Karpas-422 (cell line): ENCODE data around the gene MAN2A1. TPM values are rescaled to one million over a fixed set of nuclear protein-coding genes. Genes with fewer than 3 reads are reported as not detected.

Source experiments
- DNase-seq: peaks from one replicate; pipeline ENCODE4 v3.0.0-alpha.2; 2015
- H2AFZ ChIP-seq: fragments of 200-600 bp; sonication (generic); 2 replicates; pipeline ENCODE4 v1.6.1; 2014; ENCODE audit warnings: antibody characterized with exemption, low read length, mixed read lengths
- H3K27ac ChIP-seq: fragments of 200-600 bp; sonication (generic); 2 replicates; pipeline ENCODE4 v1.5.1; 2014; ENCODE audit warnings: mild to moderate bottlenecking, low read length, moderate library complexity
- H3K27me3 ChIP-seq: fragments of 200-600 bp; sonication (generic); 2 replicates; pipeline ENCODE4 v1.6.1; 2014; ENCODE audit warnings: low read length, mixed read lengths
- H3K36me3 ChIP-seq: fragments of 200-600 bp; sonication (generic); 2 replicates; pipeline ENCODE4 v1.6.1; 2014; ENCODE audit warnings: low read length, mixed read lengths; ENCODE audit not compliant: insufficient read depth
- H3K4me1 ChIP-seq: fragments of 200-600 bp; sonication (generic); 2 replicates; pipeline ENCODE4 v1.6.1; 2014; ENCODE audit warnings: mild to moderate bottlenecking, low read length, mixed read lengths
- H3K4me2 ChIP-seq: fragments of 200-600 bp; sonication (generic); 2 replicates; pipeline ENCODE4 v1.6.1; 2014; ENCODE audit warnings: low read length, low read depth, mild to moderate bottlenecking; ENCODE audit not compliant: poor library complexity, severe bottlenecking
- H3K4me3 ChIP-seq: fragments of 200-600 bp; sonication (generic); 2 replicates; pipeline ENCODE4 v1.5.1; 2014; ENCODE audit warnings: mild to moderate bottlenecking, antibody characterized with exemption, low read length, mixed read lengths
- H3K79me2 ChIP-seq: fragments of 200-600 bp; sonication (generic); 2 replicates; pipeline ENCODE4 v1.6.1; 2014; ENCODE audit warnings: mild to moderate bottlenecking, low read length, mixed read lengths
- H3K9ac ChIP-seq: fragments of 200-600 bp; sonication (generic); 2 replicates; pipeline ENCODE4 v1.6.0; 2014; ENCODE audit warnings: low read length
- H3K9me2 ChIP-seq: fragments of 200-600 bp; sonication (generic), shearing (Covaris generic); replicated peaks from 2 replicates; pipeline ENCODE4 v1.6.0; 2014; ENCODE audit warnings: mild to moderate bottlenecking, low read length, moderate library complexity; ENCODE audit not compliant: insufficient read depth
- H3K9me3 ChIP-seq: fragments of 300-700, 200-600 bp; sonication (generic); 2 replicates; pipeline ENCODE4 v1.6.1; 2014; ENCODE audit warnings: low read length, mixed read lengths
- H4K20me1 ChIP-seq: fragments of 200-600 bp; sonication (generic); 2 replicates; pipeline ENCODE4 v1.6.1; 2014; ENCODE audit warnings: mild to moderate bottlenecking, antibody characterized with exemption, low read length, low read depth; ENCODE audit not compliant: insufficient read depth
- total RNA-seq: library from RNA; depleted of rRNA; stranded (reverse); fragments of >200 nt; shearing (Covaris generic); gene quantifications from 2 replicates; pipeline ENCODE4 v1.2.3, GENCODE V29; 2014; ENCODE audit warnings: low replicate concordance

MAN2A1 gene
- total RNA-seq, 1 experiment from 2014 or later: 20.3 TPM

- DNase-seq: no peak
- Histone ChIP-seq H3K4me2 (no peak overlapping the region), H2AFZ (no peak overlapping the region), H3K9ac (no peak overlapping the region), H4K20me1 (peaks cover 40% of the 10 kb centered on the region), H3K27me3 (0 out of 2 replicates have a peak, but pooled peaks cover 3% of the 10 kb centered on the region), H3K4me1 (peaks cover 41% of the 10 kb centered on the region), H3K9me3 (no peaks in the 10 kb centered on the region), H3K27ac (no peak overlapping the region), H3K36me3 (no peaks in the 10 kb centered on the region), H3K79me2 (no peaks in the 10 kb centered on the region), H3K4me3 (no peak overlapping the region), H3K9me2 (no peaks in the 10 kb centered on the region)
Measured at GRCh38 chr5:109693535-109694400, 4.0 kb downstream of the MAN2A1 start.

GRCh38 chr5:109694451-109694891, 4.7 kb downstream of the MAN2A1 start:
- H3K9me3 ChIP-seq: no peaks in the 10 kb centered on the region
- H3K36me3 ChIP-seq: no peaks in the 10 kb centered on the region
- H3K9me2 ChIP-seq: no peaks in the 10 kb centered on the region
- peaks cover 38% of the 10 kb centered on the region for H3K4me1 ChIP-seq
- H3K4me3 ChIP-seq: no peak overlapping the region
- H3K27me3 ChIP-seq: 0 out of 2 replicates have a peak, but pooled peaks cover 3% of the 10 kb centered on the region
- H3K9ac ChIP-seq: no peak overlapping the region
- H4K20me1 ChIP-seq: peaks cover 40% of the 10 kb centered on the region
- no peaks in the 10 kb centered on the region for H3K79me2 ChIP-seq
- H3K4me2 ChIP-seq: no peak overlapping the region
- no peak for DNase-seq
- no peak overlapping the region for H3K27ac ChIP-seq
- no peak overlapping the region for H2AFZ ChIP-seq

GRCh38 chr5:109695005-109695926, 5.5 kb downstream of the MAN2A1 start:
- peak; percentile 60 for DNase-seq
- Histone ChIP-seq H3K9me3 (no peaks in the 10 kb centered on the region), H3K4me1 (peaks cover 36% of the 10 kb centered on the region), H3K27ac (no peak overlapping the region), H3K27me3 (0 out of 2 replicates have a peak, but pooled peaks cover 3% of the 10 kb centered on the region), H3K79me2 (no peaks in the 10 kb centered on the region), H3K9ac (no peak overlapping the region), H4K20me1 (peaks cover 40% of the 10 kb centered on the region), H2AFZ (no peak overlapping the region), H3K36me3 (no peaks in the 10 kb centered on the region), H3K9me2 (no peaks in the 10 kb centered on the region), H3K4me2 (peak overlapping the region; percentile 47), H3K4me3 (no peak overlapping the region)

GRCh38 chr5:109697339-109697738, 7.6 kb downstream of the MAN2A1 start:
- Histone ChIP-seq H3K27me3 (no peaks in the 10 kb centered on the region), H3K4me2 (no peak overlapping the region), H3K9me3 (no peaks in the 10 kb centered on the region), H2AFZ (no peak overlapping the region), H3K79me2 (no peaks in the 10 kb centered on the region), H3K4me1 (peaks cover 20% of the 10 kb centered on the region), H4K20me1 (peaks cover 49% of the 10 kb centered on the region), H3K9ac (no peak overlapping the region), H3K36me3 (no peaks in the 10 kb centered on the region), H3K4me3 (no peak overlapping the region), H3K9me2 (no peaks in the 10 kb centered on the region), H3K27ac (no peak overlapping the region)
- DNase-seq: no peak

GRCh38 chr5:109700516-109701153, 10.9 kb downstream of the MAN2A1 start:
- Histone ChIP-seq H3K27ac (no peak overlapping the region), H3K4me3 (no peak overlapping the region), H3K9me2 (no peaks in the 10 kb centered on the region), H3K9me3 (no peaks in the 10 kb centered on the region), H3K4me1 (peaks cover 10% of the 10 kb centered on the region), H3K4me2 (no peak overlapping the region), H3K27me3 (no peaks in the 10 kb centered on the region), H3K79me2 (no peaks in the 10 kb centered on the region), H3K9ac (no peak overlapping the region), H2AFZ (no peak overlapping the region), H4K20me1 (peaks cover 31% of the 10 kb centered on the region), H3K36me3 (no peaks in the 10 kb centered on the region)
- no peak for DNase-seq

- H3K27ac ChIP-seq: no peak overlapping the region
Measured at GRCh38 chr5:109701252-109701651, 11.5 kb downstream of the MAN2A1 start.

GRCh38 chr5:109701792-109702191, 12.1 kb downstream of the MAN2A1 start:
- H3K9me2 ChIP-seq: no peaks in the 10 kb centered on the region
- no peak overlapping the region for H3K9ac ChIP-seq
- H3K27ac ChIP-seq: no peak overlapping the region
- no peak overlapping the region for H2AFZ ChIP-seq
- H3K4me3 ChIP-seq: no peak overlapping the region
- no peaks in the 10 kb centered on the region for H3K9me3 ChIP-seq
- H3K79me2 ChIP-seq: no peaks in the 10 kb centered on the region
- no peak for DNase-seq
- H3K4me1 ChIP-seq: no peaks in the 10 kb centered on the region
- H3K36me3 ChIP-seq: no peaks in the 10 kb centered on the region
- peaks cover 27% of the 10 kb centered on the region for H4K20me1 ChIP-seq
- H3K4me2 ChIP-seq: no peak overlapping the region
- no peaks in the 10 kb centered on the region for H3K27me3 ChIP-seq

More at GRCh38 chr5:109701252-109701651, 11.5 kb downstream of the MAN2A1 start:
- peaks cover 4% of the 10 kb centered on the region for H3K4me1 ChIP-seq
- H3K9ac ChIP-seq: no peak overlapping the region
- H3K9me3 ChIP-seq: no peaks in the 10 kb centered on the region
- H3K79me2 ChIP-seq: no peaks in the 10 kb centered on the region
- no peak overlapping the region for H3K4me3 ChIP-seq
- H2AFZ ChIP-seq: no peak overlapping the region
- H3K4me2 ChIP-seq: no peak overlapping the region
- H3K36me3 ChIP-seq: no peaks in the 10 kb centered on the region
- DNase-seq: no peak
- peaks cover 28% of the 10 kb centered on the region for H4K20me1 ChIP-seq
- no peaks in the 10 kb centered on the region for H3K27me3 ChIP-seq
- H3K9me2 ChIP-seq: no peaks in the 10 kb centered on the region
